Brain pericyte (primary cell): ENCODE results near the gene ACVR1B.

Experiments used
- DNase-seq: peaks from one replicate; pipeline ENCODE4 v3.0.0-alpha.2; 2012; ENCODE audit warnings: low read depth, low spot score

The ACVR1B gene

GRCh38 chr12:52043386-52044212 lies 92.1 kb downstream of the ACVR1B start:
- no peak for DNase-seq

GRCh38 chr12:52044292-52044983 lies 92.9 kb downstream of the ACVR1B start:
- DNase-seq = no peak

GRCh38 chr12:52045794-52046199 lies 94.3 kb downstream of the ACVR1B start:
- DNase-seq = no peak
